ENCODE data around the gene ZNF735. TPM values are rescaled to one million over a fixed set of nuclear protein-coding genes. Genes with fewer than 3 reads are reported as not detected.

Gene ZNF735
- polyA plus RNA-seq, 3 donors: not detected

GRCh38 chr7:64266341-64266919, 59.4 kb downstream of the ZNF735 start:
- Histone ChIP-seq H3K9me3 (replicated peaks in 1 of 2; ENCODE audit: control insufficient read depth in 1 of 2, insufficient read depth in 1 of 2, low read length in 2 of 2) (peaks cover 32 to 59% of the 10 kb centered on the region in 2 donors), H3K4me1 (ENCODE audit: control insufficient read depth in 1 of 2, insufficient read depth in 2 of 2, low read length in 2 of 2) (no peaks in the 10 kb centered on the region), H3K4me2 (replicated peaks; ENCODE audit: extremely low read depth, low read length, poor library complexity, severe bottlenecking) (no peak overlapping the region), H3K36me3 (replicated peaks in 1 of 2; ENCODE audit: control insufficient read depth in 1 of 2, insufficient read depth in 2 of 2, low read length in 2 of 2) (no peaks in the 10 kb centered on the region), H3K9ac (ENCODE audit: insufficient read depth, low read length, poor library complexity, severe bottlenecking) (no peak overlapping the region), H2AFZ (ENCODE audit: insufficient read depth, low read depth, low read length, poor library complexity, severe bottlenecking) (no peak overlapping the region), H4K20me1 (ENCODE audit: insufficient read depth, low read length) (no peaks in the 10 kb centered on the region), H3K27me3 (ENCODE audit: control insufficient read depth in 2 of 2, insufficient read depth in 2 of 2, low read length in 2 of 2) (no peaks in the 10 kb centered on the region), H3K79me2 (ENCODE audit: insufficient read depth, low read length) (no peaks in the 10 kb centered on the region), H3K4me3 (replicated peaks in 1 of 3; ENCODE audit: low read depth in 2 of 3, low read length in 3 of 3) (no peak overlapping the region), H3K27ac (ENCODE audit: low read depth in 1 of 2, low read length in 2 of 2) (no peak overlapping the region)
- Mint-ChIP-seq H3K27me3 (ENCODE audit: low read depth in 3 of 3) (no peaks in the 10 kb centered on the region), H3K9me3 (peaks cover 11 to 54% (median 42%) of the 10 kb centered on the region in 7 donors), H3K4me1 (no peaks in the 10 kb centered on the region), H3K27ac (no peak overlapping the region), H3K36me3 (no peaks in the 10 kb centered on the region), H3K4me3 (no peak overlapping the region)
- WGBS (ENCODE audit: insufficient coverage): no CpG with 5 or more reads among the region's 1 CpG
- no peak for DNase-seq
- TF ChIP-seq CTCF (IDR thresholded peaks at IDR 0.05): no peak
- intact Hi-C loops (cut with micrococcal nuclease): no loop called here

Other genes with a start within 250 kb of the ZNF735 start
- gene ZNF722, start 208.4 kb upstream of the ZNF735 start, polyA plus RNA-seq: not detected
- not detected for gene ZNF727, start 161.8 kb upstream of the ZNF735 start, polyA plus RNA-seq
- gene ZNF679, start 21.3 kb downstream of the ZNF735 start, polyA plus RNA-seq: not detected
- gene ZNF736, start 106.8 kb downstream of the ZNF735 start, polyA plus RNA-seq: 1 to 10 TPM; 1.3 to 7.1 (median 1.4) TPM

Measured in CD14-positive monocyte (primary cell).